A549 (cell line): ENCODE data around the gene FAXC. TPM values are rescaled to one million over a fixed set of nuclear protein-coding genes. Genes with fewer than 3 reads are reported as not detected.

Experiments used
- polyA plus RNA-seq, 4 experiments: library from polyadenylated mRNA; depleted of rRNA in 3 of 4; stranded (reverse); fragments of >200 nt; fragmentation: RNase III in 1 of 4; extraction: RNeasy Plus Mini Kit Qiagen cat#74134 plus additional on column Dnase treatment in 1 of 4; gene quantifications; 2 replicates in 3 of 4; 3 replicates in 1 of 4; pipeline ENCODE4 v1.2.3, GENCODE V29; 2011 to 2017

Gene FAXC
- polyA plus RNA-seq, 2 of the 4 experiments (the other 2 are of a cell fraction) = 5.8 to 9.8 TPM

Other genes starting within 250 kb of the FAXC start
- gene COQ3, start 44.5 kb upstream of the FAXC start, polyA plus RNA-seq (2011; rRNA removed) = 17.2 and 17.3 TPM in 2 replicates
- gene COQ3, start 44.5 kb upstream of the FAXC start, polyA plus RNA-seq (2017; fragmentation: RNase III; extraction: RNeasy Plus Mini Kit Qiagen cat#74134 plus additional on column Dnase treatment) = 13.1 to 14.0 TPM (median 13.3 TPM) in 3 replicates
- gene PNISR, start 75.6 kb upstream of the FAXC start, polyA plus RNA-seq (2011; rRNA removed) = 51.5 and 52.7 TPM in 2 replicates
- gene PNISR, start 75.6 kb upstream of the FAXC start, polyA plus RNA-seq (2017; fragmentation: RNase III; extraction: RNeasy Plus Mini Kit Qiagen cat#74134 plus additional on column Dnase treatment) = 47.9 to 56.8 TPM (median 53.7 TPM) in 3 replicates
- gene USP45, start 165.7 kb upstream of the FAXC start, polyA plus RNA-seq (2011; rRNA removed) = 11.7 and 12.0 TPM in 2 replicates
- 4.5 to 4.7 TPM (median 4.5 TPM) in 3 replicates for gene USP45, start 165.7 kb upstream of the FAXC start, polyA plus RNA-seq (2017; fragmentation: RNase III; extraction: RNeasy Plus Mini Kit Qiagen cat#74134 plus additional on column Dnase treatment)
- 60.3 and 66.0 TPM in 2 replicates for gene CCNC, start 219.0 kb upstream of the FAXC start, polyA plus RNA-seq (2011; rRNA removed)
- 43.6 to 46.9 TPM (median 44.1 TPM) in 3 replicates for gene CCNC, start 219.0 kb upstream of the FAXC start, polyA plus RNA-seq (2017; fragmentation: RNase III; extraction: RNeasy Plus Mini Kit Qiagen cat#74134 plus additional on column Dnase treatment)